Measurements from ENCODE around the gene RFX4. TPM values are rescaled to one million over a fixed set of nuclear protein-coding genes. Genes with fewer than 3 reads are reported as not detected.

The RFX4 gene
- total and polyA plus RNA-seq, 9 of the 15 experiments (the other 6 are each of a cell fraction or from before 2014, with no cell fraction given), result not detected

DNA sequence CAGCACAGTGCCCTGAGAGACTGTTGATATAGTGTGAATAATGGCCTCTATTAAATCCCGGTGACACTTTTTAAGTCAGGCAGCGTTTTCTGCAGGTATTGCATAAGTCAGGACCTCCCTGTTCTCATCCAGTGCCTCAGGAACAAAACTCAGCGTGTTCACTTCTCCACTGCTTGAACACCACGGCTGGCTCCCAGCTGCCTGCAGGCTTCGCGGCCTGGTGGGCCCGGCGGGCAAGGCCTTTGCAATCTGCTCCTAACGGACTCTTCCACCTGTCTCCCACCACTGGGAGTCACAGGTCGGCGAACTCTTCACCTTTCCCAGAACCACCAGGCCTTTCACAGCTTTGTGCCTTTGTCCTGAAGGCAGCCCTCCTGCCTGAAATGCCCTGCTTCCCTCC is 18.7 kb downstream of the RFX4 start:
- no peaks in the 10 kb centered on the region for H3K36me3 ChIP-seq (ENCODE audit: control insufficient read depth, insufficient read depth, low read length)
- FAIRE-seq (no peak), DNase-seq (ENCODE audit: extremely low read depth in 1 of 4, low spot score in 3 of 4) (no peak), ATAC-seq (no peak)
- TF ChIP-seq TAF15 (IDR thresholded peaks at IDR 0.05; ENCODE audit: low read depth, low read length) (no peak), ZNF384 (IDR thresholded peaks at IDR 0.05; ENCODE audit: low read depth, low read length) (no peak), TCF15 (CRISPR knock-in tag; IDR thresholded peaks at IDR 0.05) (no peak), ZNF354B (CRISPR knock-in tag; IDR thresholded peaks at IDR 0.05) (no peak), ZNF24 (IDR thresholded peaks at IDR 0.05) (no peak), RBBP5 (IDR thresholded peaks at IDR 0.05; ENCODE audit: borderline replicate concordance, insufficient read depth, low read length, poor library complexity, severe bottlenecking) (no peak), NFATC3 (IDR thresholded peaks at IDR 0.05) (no peak), CREM (IDR thresholded peaks at IDR 0.05; ENCODE audit: low read depth) (no peak), ZNF431 (CRISPR knock-in tag; IDR thresholded peaks at IDR 0.05) (no peak), CAMTA2 (CRISPR knock-in tag; conservative IDR thresholded peaks at IDR 0.05) (no peak), SNRNP70 (optimal IDR thresholded peaks at IDR 0.05; ENCODE audit: low read depth, low read length) (no peak)
- TF ChIP-seq, protein P1, sequence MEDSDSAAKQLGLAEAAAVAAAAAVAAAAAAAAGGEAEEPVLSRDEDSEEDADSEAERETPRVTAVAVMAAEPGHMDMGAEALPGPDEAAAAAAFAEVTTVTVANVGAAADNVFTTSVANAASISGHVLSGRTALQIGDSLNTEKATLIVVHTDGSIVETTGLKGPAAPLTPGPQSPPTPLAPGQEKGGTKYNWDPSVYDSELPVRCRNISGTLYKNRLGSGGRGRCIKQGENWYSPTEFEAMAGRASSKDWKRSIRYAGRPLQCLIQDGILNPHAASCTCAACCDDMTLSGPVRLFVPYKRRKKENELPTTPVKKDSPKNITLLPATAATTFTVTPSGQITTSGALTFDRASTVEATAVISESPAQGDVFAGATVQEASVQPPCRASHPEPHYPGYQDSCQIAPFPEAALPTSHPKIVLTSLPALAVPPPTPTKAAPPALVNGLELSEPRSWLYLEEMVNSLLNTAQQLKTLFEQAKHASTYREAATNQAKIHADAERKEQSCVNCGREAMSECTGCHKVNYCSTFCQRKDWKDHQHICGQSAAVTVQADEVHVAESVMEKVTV (CRISPR knock-in tag; IDR thresholded peaks at IDR 0.05), result no peak
- TF ChIP-seq, protein P2, sequence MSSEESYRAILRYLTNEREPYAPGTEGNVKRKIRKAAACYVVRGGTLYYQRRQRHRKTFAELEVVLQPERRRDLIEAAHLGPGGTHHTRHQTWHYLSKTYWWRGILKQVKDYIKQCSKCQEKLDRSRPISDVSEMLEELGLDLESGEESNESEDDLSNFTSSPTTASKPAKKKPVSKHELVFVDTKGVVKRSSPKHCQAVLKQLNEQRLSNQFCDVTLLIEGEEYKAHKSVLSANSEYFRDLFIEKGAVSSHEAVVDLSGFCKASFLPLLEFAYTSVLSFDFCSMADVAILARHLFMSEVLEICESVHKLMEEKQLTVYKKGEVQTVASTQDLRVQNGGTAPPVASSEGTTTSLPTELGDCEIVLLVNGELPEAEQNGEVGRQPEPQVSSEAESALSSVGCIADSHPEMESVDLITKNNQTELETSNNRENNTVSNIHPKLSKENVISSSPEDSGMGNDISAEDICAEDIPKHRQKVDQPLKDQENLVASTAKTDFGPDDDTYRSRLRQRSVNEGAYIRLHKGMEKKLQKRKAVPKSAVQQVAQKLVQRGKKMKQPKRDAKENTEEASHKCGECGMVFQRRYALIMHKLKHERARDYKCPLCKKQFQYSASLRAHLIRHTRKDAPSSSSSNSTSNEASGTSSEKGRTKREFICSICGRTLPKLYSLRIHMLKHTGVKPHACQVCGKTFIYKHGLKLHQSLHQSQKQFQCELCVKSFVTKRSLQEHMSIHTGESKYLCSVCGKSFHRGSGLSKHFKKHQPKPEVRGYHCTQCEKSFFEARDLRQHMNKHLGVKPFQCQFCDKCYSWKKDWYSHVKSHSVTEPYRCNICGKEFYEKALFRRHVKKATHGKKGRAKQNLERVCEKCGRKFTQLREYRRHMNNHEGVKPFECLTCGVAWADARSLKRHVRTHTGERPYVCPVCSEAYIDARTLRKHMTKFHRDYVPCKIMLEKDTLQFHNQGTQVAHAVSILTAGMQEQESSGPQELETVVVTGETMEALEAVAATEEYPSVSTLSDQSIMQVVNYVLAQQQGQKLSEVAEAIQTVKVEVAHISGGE (CRISPR knock-in tag; IDR thresholded peaks at IDR 0.05), result no peak
- peaks cover 0 to 5% of the 10 kb centered on the region in 2 experiments; a peak in 1 of 5 replicates for H3K4me1 ChIP-seq (replicated peaks in 1 of 2; ENCODE audit: control insufficient read depth in 2 of 2, insufficient read depth in 2 of 2, low read length in 2 of 2)
- no peaks in the 10 kb centered on the region; the same call in 1 of the 2 replicates for H4K20me1 ChIP-seq (replicated peaks; ENCODE audit: control insufficient read depth, insufficient read depth, low read length)
- no peak overlapping the region for H3K27ac ChIP-seq (ENCODE audit: extremely low read depth, low read depth, low read length)
- in situ Hi-C loops (cut with MboI), result no loop called here
- no peak overlapping the region for H3K9ac ChIP-seq (ENCODE audit: insufficient read depth in 1 of 2, low read depth in 2 of 2, low read length in 2 of 2)
- CTCF ChIA-PET (ENCODE audit: low intra/inter-chr PET ratio), result no interaction called here
- H2AFZ ChIP-seq (ENCODE audit: low read depth, low read length), result no peak overlapping the region
- peaks cover 2 to 26% of the 10 kb centered on the region in 2 experiments; a peak in 3 of 5 replicates for H3K27me3 ChIP-seq (ENCODE audit: control insufficient read depth in 2 of 2, insufficient read depth in 2 of 2, low read length in 2 of 2)
- H3K9me1 ChIP-seq (ENCODE audit: control insufficient read depth, insufficient read depth, low read length), result no peaks in the 10 kb centered on the region
- H3K9me3 ChIP-seq (replicated peaks; ENCODE audit: control insufficient read depth, insufficient read depth, low read depth, low read length), result no peaks in the 10 kb centered on the region
- H3K4me2 ChIP-seq (ENCODE audit: insufficient read depth, low read length), result no peak overlapping the region
- no peaks in the 10 kb centered on the region for H3K79me2 ChIP-seq (ENCODE audit: control insufficient read depth, insufficient read depth, low read length)
- WGBS (ENCODE audit: insufficient coverage, low coverage, missing lambda C conversion rate), result 29% methylated on average over 11 of the region's 11 CpGs
- POLR2A ChIA-PET, result no interaction called here
- intact Hi-C loops (cut with micrococcal nuclease), result loop anchor here (10.0 kb wide), 1 partner anchor 243 kb away; no protein-coding TSS in a partner anchor
- no peak overlapping the region for H3K4me3 ChIP-seq
- no TSS peak for BruUV-seq (replicated peaks)
